K562 (cell line): ENCODE results near the gene SULT2B1. TPM values are rescaled to one million over a fixed set of nuclear protein-coding genes. Genes with fewer than 3 reads are reported as not detected.
A peak's percentile ranks its signal among the peaks of the same experiment; 100 is the strongest.

Experiments
- DNMT1 ChIP-seq: fragments of 450-650 bp; IDR thresholded peaks from 2 replicates; pipeline ENCODE4 v1.6.1; 2016; ENCODE audit warnings: antibody characterized with exemption, mild to moderate bottlenecking
- E2F3 ChIP-seq: fragments of 250-450 bp; sonication (Bioruptor Pico); IDR thresholded peaks from 2 replicates; pipeline ENCODE4 v1.4.0; 2020; ENCODE audit warnings: mild to moderate bottlenecking
- ESRRB ChIP-seq: fragments of 250-450 bp; sonication (Bioruptor Pico); IDR thresholded peaks from 2 replicates; pipeline ENCODE4 v1.5.0; 2020; ENCODE audit warnings: mild to moderate bottlenecking, moderate library complexity, borderline replicate concordance
- FOXP1 ChIP-seq: sonication (generic); formaldehyde crosslinking; IDR thresholded peaks from 2 replicates; pipeline ENCODE4 v1.8.0; 2022; ENCODE audit warnings: mild to moderate bottlenecking, missing genetic modification reagents
- GATAD2B ChIP-seq: fragments of 450-650 bp; IDR thresholded peaks from 2 replicates; pipeline ENCODE4 v1.6.1; 2017; ENCODE audit warnings: mild to moderate bottlenecking, borderline replicate concordance
- MTA1 ChIP-seq: fragments of 450-650 bp; IDR thresholded peaks from 2 replicates; pipeline ENCODE4 v1.6.1; 2017; ENCODE audit warnings: borderline replicate concordance
- NCOA6 ChIP-seq: fragments of 450-650 bp; IDR thresholded peaks from 2 replicates; pipeline ENCODE4 v1.6.1; 2017; ENCODE audit warnings: mild to moderate bottlenecking
- NRF1 ChIP-seq, 2 experiments: fragments of 450-650 bp; IDR thresholded peaks in 1 of 2; conservative IDR thresholded peaks in 1 of 2; 2 replicates each; pipeline ENCODE4 v1.6.1; 2014; ENCODE audit warnings: mild to moderate bottlenecking in 2 of 2
- TBP ChIP-seq: optimal IDR thresholded peaks from 2 replicates; pipeline ENCODE3; 2011; ENCODE audit warnings: low read depth, low read length, improper control_type of control experiment
- TRIM24 ChIP-seq, 2 experiments: fragments of 450-650 bp; IDR thresholded peaks; 2 replicates each; pipeline ENCODE4 v1.6.1; 2016
- ZNF830 ChIP-seq: fragments of 250-450 bp; sonication (Bioruptor Pico); IDR thresholded peaks from 2 replicates; pipeline ENCODE4 v1.5.0; 2021; ENCODE audit warnings: mild to moderate bottlenecking
- polyA plus RNA-seq, 8 experiments: library from polyadenylated mRNA; depleted of rRNA in 4 of 8; stranded (reverse) in 5 of 8; unstranded in 3 of 8; fragments of >200 nt; fragmentation: Nextera tagmentation in 2 of 8; fragmentation: Illumina TruSeq in 1 of 8; extraction: Ambion mirVana in 2 of 8; extraction: Trizol in 1 of 8; gene quantifications; 2 replicates each; pipeline versions ENCODE4 v1.2.1 to v1.2.3, GENCODE V29; 2011 to 2014; ENCODE audit warnings: inconsistent platforms in 1 of 8, missing spikeins in 1 of 8
- total RNA-seq, 7 experiments: library from RNA; depleted of rRNA in 6 of 7; stranded (reverse); fragments of >200 nt in 6 of 7; fragmentation: Illumina TruSeq in 2 of 7; extraction: Trizol in 2 of 7; gene quantifications; 2 replicates each; pipeline versions ENCODE4 v1.2.1 to v1.2.3, GENCODE V29; 2011 to 2021; ENCODE audit warnings: low replicate concordance in 1 of 7
- TF ChIP-seq, protein P1 (sequence below), 2 experiments: fragments of 450-650 bp in 1 of 2; sonication (generic) in 1 of 2; formaldehyde crosslinking in 1 of 2; IDR thresholded peaks; 2 replicates each; pipeline versions ENCODE4 v1.7.1 to v1.9.0; 2016 to 2022; ENCODE audit warnings: inconsistent platforms in 1 of 2, mild to moderate bottlenecking in 1 of 2, missing genetic modification reagents in 1 of 2
- TF ChIP-seq, protein P2 (sequence below): IDR thresholded peaks from 2 replicates; pipeline ENCODE4 v1.6.1; 2012; ENCODE audit warnings: low read depth, low read length, improper control_type of control experiment, borderline replicate concordance
- TF ChIP-seq, protein P3 (sequence below): fragments of 250-450 bp; sonication (Bioruptor Pico); IDR thresholded peaks from 2 replicates; pipeline ENCODE4 v1.8.0; 2022; ENCODE audit warnings: moderate library complexity, mild to moderate bottlenecking, inconsistent platforms
- TF ChIP-seq, protein P4 (sequence below): fragments of 250-450 bp; sonication (Bioruptor Pico); IDR thresholded peaks from 2 replicates; pipeline ENCODE4 v1.5.0; 2020; ENCODE audit warnings: mild to moderate bottlenecking

Gene SULT2B1
- total and polyA plus RNA-seq, 9 of the 15 experiments (the other 6 are each of a cell fraction or from before 2014, with no cell fraction given) = 0.09 to 0.62 (median 0.22) TPM; not detected in 2

DNA sequence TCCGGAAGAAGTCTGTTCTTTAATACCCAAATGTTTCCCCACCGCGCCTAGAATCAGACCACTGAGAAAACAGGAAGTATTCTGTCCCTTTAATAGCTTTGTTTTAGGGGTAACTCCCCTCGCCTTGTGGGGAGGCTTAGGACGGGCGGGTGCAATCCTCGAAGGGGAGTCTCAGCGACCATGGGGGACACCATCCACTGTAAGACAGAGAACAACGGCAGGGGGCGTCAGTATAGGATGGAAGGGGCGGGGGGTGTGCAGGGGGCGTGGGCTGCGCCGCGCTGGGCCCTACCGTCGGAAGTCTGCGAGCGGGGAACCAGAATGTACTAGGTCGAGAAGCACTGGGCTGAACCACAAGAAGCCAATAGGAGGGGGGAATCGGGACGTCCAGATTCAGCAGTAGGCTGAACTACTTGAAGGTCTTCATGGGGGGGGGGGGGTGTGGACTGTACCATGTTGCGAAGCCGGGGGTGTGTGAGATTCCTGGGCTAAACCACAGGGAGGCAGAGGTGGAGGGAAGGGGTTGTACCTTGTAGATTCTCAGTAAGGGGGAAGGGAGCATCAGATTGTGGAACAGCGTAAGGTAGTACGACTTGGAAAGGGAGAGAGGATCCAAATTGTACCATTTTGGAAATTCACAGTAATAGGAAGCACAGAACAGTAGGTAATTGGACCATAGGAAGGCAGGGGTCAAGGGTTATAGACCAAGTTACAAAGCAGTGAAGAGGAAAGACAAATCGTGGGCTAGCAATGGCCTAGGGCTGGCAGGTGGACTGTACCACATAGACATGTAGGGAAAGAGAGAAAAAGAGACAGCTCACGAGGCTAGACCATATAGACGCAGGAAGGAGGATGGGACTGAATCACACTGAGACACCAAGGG, 86.2 kb downstream of the SULT2B1 start (continued):
- TF ChIP-seq, protein P1, sequence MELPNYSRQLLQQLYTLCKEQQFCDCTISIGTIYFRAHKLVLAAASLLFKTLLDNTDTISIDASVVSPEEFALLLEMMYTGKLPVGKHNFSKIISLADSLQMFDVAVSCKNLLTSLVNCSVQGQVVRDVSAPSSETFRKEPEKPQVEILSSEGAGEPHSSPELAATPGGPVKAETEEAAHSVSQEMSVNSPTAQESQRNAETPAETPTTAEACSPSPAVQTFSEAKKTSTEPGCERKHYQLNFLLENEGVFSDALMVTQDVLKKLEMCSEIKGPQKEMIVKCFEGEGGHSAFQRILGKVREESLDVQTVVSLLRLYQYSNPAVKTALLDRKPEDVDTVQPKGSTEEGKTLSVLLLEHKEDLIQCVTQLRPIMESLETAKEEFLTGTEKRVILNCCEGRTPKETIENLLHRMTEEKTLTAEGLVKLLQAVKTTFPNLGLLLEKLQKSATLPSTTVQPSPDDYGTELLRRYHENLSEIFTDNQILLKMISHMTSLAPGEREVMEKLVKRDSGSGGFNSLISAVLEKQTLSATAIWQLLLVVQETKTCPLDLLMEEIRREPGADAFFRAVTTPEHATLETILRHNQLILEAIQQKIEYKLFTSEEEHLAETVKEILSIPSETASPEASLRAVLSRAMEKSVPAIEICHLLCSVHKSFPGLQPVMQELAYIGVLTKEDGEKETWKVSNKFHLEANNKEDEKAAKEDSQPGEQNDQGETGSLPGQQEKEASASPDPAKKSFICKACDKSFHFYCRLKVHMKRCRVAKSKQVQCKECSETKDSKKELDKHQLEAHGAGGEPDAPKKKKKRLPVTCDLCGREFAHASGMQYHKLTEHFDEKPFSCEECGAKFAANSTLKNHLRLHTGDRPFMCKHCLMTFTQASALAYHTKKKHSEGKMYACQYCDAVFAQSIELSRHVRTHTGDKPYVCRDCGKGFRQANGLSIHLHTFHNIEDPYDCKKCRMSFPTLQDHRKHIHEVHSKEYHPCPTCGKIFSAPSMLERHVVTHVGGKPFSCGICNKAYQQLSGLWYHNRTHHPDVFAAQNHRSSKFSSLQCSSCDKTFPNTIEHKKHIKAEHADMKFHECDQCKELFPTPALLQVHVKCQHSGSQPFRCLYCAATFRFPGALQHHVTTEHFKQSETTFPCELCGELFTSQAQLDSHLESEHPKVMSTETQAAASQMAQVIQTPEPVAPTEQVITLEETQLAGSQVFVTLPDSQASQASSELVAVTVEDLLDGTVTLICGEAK (IDR thresholded peaks at IDR 0.05) = peak; percentile 67
- TF ChIP-seq, protein P1 (CRISPR knock-in tag; IDR thresholded peaks at IDR 0.05) = no peak
- TF ChIP-seq ESRRB (CRISPR knock-in tag) = no peak
- TF ChIP-seq NCOA6 = no peak; the same call in 1 of the 2 replicates
- no peak for TF ChIP-seq FOXP1 (CRISPR knock-in tag)
- TF ChIP-seq E2F3 (CRISPR knock-in tag) = no peak
- TF ChIP-seq GATAD2B = no peak
- TF ChIP-seq NRF1 (conservative IDR thresholded peaks at IDR 0.05 in 1 of 2, IDR thresholded peaks at IDR 0.05 in 1 of 2) = no peak
- TF ChIP-seq DNMT1 = peak; percentile 74; the same call in 1 of the 2 replicates
- TF ChIP-seq, protein P2, sequence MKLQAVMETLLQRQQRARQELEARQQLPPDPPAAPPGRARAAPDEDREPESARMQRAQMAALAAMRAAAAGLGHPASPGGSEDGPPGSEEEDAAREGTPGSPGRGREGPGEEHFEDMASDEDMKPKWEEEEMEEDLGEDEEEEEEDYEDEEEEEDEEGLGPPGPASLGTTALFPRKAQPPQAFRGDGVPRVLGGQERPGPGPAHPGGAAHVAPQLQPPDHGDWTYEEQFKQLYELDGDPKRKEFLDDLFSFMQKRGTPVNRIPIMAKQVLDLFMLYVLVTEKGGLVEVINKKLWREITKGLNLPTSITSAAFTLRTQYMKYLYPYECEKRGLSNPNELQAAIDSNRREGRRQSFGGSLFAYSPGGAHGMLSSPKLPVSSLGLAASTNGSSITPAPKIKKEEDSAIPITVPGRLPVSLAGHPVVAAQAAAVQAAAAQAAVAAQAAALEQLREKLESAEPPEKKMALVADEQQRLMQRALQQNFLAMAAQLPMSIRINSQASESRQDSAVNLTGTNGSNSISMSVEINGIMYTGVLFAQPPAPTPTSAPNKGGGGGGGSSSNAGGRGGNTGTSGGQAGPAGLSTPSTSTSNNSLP = peak; percentile 66; the same call in 1 of the 2 replicates
- TF ChIP-seq TBP = peak; percentile 43
- no peak; a peak in 2 of 4 replicates for TF ChIP-seq TRIM24 (IDR thresholded peaks at IDR 0.05)
- 0 out of 2 replicates have a peak, but pooled peaks have one; percentile 11 for TF ChIP-seq MTA1
- TF ChIP-seq, protein P3, sequence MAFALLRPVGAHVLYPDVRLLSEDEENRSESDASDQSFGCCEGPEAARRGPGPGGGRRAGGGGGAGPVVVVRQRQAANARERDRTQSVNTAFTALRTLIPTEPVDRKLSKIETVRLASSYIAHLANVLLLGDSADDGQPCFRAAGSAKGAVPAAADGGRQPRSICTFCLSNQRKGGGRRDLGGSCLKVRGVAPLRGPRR (CRISPR knock-in tag) = no peak
- no peak for TF ChIP-seq ZNF830 (CRISPR knock-in tag)
- TF ChIP-seq, protein P4, sequence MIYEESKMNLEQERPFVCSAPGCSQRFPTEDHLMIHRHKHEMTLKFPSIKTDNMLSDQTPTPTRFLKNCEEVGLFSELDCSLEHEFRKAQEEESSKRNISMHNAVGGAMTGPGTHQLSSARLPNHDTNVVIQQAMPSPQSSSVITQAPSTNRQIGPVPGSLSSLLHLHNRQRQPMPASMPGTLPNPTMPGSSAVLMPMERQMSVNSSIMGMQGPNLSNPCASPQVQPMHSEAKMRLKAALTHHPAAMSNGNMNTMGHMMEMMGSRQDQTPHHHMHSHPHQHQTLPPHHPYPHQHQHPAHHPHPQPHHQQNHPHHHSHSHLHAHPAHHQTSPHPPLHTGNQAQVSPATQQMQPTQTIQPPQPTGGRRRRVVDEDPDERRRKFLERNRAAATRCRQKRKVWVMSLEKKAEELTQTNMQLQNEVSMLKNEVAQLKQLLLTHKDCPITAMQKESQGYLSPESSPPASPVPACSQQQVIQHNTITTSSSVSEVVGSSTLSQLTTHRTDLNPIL (CRISPR knock-in tag) = no peak
